ENCODE data around the gene FRMPD4.

DNA sequence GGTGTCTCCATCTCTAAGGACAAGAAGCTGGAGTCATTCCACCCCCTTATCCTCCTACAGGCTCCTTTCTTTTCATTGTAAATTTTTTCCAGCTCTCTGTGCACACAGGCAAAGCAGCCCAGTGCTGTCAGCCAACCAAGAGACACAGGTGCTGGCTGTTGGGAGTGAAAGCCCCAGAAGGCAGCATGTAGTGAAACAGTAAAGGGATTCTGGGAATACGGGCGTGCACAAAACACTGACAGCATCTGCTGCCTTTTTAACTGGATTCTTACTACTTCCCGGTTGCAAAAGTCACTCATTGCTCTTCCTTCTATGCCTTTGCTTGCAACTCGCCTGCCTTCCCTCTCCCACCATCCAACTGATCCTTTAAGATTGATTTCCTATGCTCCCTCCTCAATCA, 444.4 kb downstream of the FRMPD4 start:
- no peak for TF ChIP-seq CTCF (conservative IDR thresholded peaks at IDR 0.05 in 1 of 2, IDR thresholded peaks at IDR 0.05 in 1 of 2; ENCODE audit: extremely low read depth in 1 of 2, insufficient read depth in 1 of 2, low read depth in 1 of 2, low read length in 2 of 2)
- TF ChIP-seq EZH2 (IDR thresholded peaks at IDR 0.05; ENCODE audit: borderline replicate concordance, low read length), result no peak

All from mammary epithelial cell (primary cell).